Measurements from ENCODE around the gene ZGLP1.

The ZGLP1 gene

GRCh38 chr19:10274589-10274988, 35.0 kb downstream of the ZGLP1 start:
- DNase-seq: no peak

- DNase-seq: no peak
Measured at GRCh38 chr19:10271543-10272086, 38.0 kb downstream of the ZGLP1 start.

- DNase-seq: peak; percentile 3
Measured at GRCh38 chr19:10270616-10271394, 38.8 kb downstream of the ZGLP1 start, which contains the start of gene ICAM1. Gene ICAM1 (plus strand): TSS chr19:10271120. CDS start chr19:10271160, 40 bp downstream.

DNA sequence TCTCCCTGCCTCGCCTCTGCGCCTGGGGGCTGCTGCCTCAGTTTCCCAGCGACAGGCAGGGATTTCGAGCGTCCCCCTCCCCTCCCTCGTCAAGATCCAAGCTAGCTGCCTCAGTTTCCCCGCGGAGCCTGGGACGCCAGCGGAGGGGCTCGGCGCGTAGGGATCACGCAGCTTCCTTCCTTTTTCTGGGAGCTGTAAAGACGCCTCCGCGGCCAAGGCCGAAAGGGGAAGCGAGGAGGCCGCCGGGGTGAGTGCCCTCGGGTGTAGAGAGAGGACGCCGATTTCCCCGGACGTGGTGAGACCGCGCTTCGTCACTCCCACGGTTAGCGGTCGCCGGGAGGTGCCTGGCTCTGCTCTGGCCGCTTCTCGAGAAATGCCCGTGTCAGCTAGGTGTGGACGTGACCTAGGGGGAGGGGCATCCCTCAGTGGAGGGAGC, 39.4 kb downstream of the ZGLP1 start:
- no peak for DNase-seq

DNA sequence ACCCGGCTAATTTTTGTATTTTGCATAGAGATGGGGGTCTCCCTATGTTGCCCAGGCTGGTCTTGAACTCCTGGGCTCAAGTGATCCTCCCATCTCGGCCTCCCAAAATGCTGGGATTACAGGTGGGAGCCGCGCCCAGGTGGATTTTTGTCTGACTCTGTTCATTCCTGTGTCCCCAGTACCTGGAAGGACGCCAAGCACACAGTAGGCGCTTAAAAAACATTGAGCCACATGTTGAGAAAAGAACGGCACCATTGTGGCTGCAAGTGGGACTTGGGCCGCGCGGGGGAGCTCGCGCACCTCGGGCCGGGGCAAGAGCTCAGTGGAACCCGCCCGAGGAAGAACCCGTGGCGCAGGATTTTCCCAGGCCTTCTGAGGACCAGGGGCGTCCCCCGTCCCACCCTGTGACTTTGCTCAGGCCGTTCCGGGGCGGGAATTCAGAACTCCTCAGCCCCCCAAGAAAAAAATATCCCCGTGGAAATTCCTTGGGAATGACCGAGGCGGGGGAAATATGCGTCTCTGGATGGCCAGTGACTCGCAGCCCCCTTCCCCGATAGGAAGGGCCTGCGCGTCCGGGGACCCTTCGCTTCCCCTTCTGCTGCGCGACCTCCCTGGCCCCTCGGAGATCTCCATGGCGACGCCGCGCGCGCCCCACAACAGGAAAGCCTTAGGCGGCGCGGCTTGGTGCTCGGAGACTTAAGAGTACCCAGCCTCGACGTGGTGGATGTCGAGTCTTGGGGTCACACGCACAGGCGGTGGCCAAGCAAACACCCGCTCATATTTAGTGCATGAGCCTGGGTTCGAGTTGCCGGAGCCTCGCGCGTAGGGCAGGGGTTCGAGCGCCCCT, 40.1 kb downstream of the ZGLP1 start:
- DNase-seq: peak; percentile 6

DNA sequence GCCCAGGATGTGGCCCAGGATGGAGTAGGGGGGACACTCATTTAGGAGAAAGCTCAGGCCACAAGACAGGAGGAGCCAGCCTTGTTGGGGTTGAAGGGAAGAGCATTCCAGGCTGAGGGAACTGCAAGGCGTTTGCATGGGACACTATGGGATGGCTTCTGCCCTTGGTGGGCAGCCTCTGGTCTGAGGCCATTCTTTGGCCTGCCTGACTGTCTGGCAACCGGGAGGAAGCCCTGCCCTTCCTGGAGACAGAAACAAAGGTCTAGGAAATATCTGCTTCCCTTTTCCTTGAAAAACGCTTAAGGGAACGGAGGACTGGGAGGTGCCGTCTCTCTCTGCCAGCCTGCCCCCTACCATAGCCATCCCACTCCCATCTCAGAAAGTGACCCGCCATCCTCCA, 41.5 kb downstream of the ZGLP1 start:
- no peak for DNase-seq

GRCh38 chr19:10266706-10267105, 42.9 kb downstream of the ZGLP1 start:
- no peak for DNase-seq

DNA sequence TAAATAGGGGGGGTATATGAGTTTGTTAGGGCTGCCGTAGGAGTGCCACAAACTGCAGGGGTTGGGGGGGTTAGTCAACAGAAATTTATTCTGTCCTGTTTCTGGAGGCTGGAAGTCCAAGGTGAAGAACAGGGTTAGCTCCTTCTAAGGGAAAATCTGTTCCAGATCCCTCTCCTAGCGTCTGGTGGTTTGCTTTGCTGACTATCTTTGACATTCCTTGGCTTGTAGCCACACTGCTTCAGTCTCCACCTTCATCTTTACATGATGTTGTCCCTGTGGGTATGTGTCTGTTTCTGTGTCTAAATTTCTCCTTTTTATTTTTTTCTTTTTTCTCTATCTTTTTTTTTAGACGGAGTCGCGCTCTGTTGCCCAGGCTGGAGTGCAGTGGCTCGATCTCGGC, 46.8 kb downstream of the ZGLP1 start:
- no peak for DNase-seq

DNA sequence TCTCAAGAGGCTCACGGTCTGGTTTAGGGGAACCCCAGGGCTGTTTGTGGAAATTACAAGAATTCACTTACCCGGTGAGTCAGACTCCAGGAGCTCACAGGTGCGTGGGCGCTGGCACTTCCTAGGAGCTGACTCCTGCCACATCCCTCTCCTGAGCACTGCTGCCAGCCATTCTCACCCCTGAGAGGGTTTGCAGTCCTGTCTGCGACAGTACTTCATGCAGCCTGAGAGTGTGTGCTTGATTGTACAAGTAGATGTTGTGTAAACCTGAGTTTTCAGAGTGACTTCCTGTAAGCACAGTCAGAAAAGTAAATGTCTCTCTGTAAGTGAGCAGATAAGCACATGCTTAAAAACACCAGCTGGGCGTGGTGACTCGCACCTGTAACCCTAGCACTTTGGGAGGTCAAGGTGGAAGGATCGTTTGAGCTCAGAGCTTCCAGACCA, 49.5 kb downstream of the ZGLP1 start:
- DNase-seq: no peak

GRCh38 chr19:10259162-10259905, 50.3 kb downstream of the ZGLP1 start:
- DNase-seq: peak; percentile 48

DNA sequence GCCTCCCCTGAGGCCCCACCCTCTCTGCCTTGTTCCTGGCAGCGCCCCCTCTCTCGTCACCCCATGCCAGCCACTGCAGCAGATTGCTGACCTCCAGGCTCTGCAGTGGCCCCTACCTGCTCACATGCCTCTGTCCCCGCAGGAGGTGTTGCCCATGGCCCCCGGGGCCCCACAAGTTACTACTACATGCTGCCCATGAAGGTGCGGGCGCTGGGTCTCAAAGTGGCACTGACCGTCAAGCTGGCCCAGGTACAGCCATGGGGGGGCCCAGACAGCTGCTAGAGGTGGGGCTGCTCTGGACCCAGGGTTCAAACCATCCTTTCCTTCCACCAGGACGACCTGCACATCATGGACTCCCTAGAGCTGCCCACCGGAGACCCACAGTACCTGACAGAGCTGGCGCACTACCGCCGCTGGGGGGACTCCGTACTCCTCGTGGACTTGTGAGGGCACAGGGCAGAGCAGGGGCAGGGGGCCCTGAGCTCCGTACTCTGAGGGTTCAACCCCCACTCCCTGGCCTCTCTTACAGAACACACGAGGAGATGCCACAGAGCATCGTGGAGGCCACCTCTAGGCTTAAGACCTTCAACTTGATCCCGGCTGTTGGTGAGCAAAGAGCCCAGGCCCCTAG, 51.4 kb downstream of the ZGLP1 start:
- no peak for DNase-seq

- DNase-seq: no peak
Measured at GRCh38 chr19:10256970-10257615, 52.5 kb downstream of the ZGLP1 start.

- no peak for DNase-seq
Measured at GRCh38 chr19:10256551-10256950, 53.1 kb downstream of the ZGLP1 start.

DNA sequence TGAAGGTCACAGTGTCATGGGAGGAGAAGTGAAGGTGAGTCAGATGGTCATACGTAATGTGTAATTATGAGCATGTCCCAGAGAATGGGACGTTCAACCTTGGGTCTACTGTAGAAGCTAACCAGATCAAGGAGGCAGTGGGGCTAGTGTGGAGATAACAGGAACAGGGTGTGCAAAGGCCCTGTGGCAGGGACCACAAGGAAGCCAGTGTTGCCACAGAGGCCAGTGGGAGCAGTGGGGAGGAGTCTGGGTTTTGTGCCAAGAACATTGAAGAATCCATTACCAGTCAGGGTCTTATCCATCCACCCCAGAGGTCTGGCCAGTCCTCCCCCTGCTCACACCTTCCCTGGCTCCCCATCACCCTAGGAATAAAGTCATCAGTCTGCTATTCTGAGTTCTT, 54.3 kb downstream of the ZGLP1 start:
- no peak for DNase-seq
